GM19035 (cell line): ENCODE measurements around the gene VIM.
"Not testable (repeated sequence)": the region's sequence is repeated elsewhere in the genome, so short reads cannot be mapped to it uniquely, and the experiment has no call there.

Source experiments
- ATAC-seq: cut with Tn5 transposase; IDR thresholded peaks from one replicate; pipeline ENCODE4 v1.9.1; 2021; ENCODE audit not compliant: unreplicated experiment

Gene VIM

GRCh38 chr10:17231788-17232187, 3.7 kb downstream of the VIM start:
- ATAC-seq: no peak

GRCh38 chr10:17232276-17232960, 4.4 kb downstream of the VIM start:
- no peak for ATAC-seq

GRCh38 chr10:17233286-17233991, 5.4 kb downstream of the VIM start:
- ATAC-seq: no peak

GRCh38 chr10:17234431-17234945, 6.4 kb downstream of the VIM start:
- ATAC-seq: no peak

- no peak for ATAC-seq
Observed at GRCh38 chr10:17235136-17235535, 7.1 kb downstream of the VIM start.

GRCh38 chr10:17236468-17237148, 8.6 kb downstream of the VIM start:
- no peak for ATAC-seq

GRCh38 chr10:17237149-17237527, 9.1 kb downstream of the VIM start:
- ATAC-seq: no peak

GRCh38 chr10:17237915-17238444, 9.9 kb downstream of the VIM start:
- no peak for ATAC-seq

- ATAC-seq: no peak
Observed at GRCh38 chr10:17238445-17239291, 10.6 kb downstream of the VIM start.

GRCh38 chr10:17239345-17240085, 11.5 kb downstream of the VIM start:
- no peak for ATAC-seq

GRCh38 chr10:17240096-17240495, 12.1 kb downstream of the VIM start:
- ATAC-seq: no peak

GRCh38 chr10:17240616-17241015, 12.6 kb downstream of the VIM start:
- ATAC-seq: no peak

GRCh38 chr10:17241611-17242333, 13.7 kb downstream of the VIM start:
- ATAC-seq: no peak

- no peak for ATAC-seq
Observed at GRCh38 chr10:17244700-17245365, 16.8 kb downstream of the VIM start.

GRCh38 chr10:17247210-17247609, 19.2 kb downstream of the VIM start:
- ATAC-seq: no peak

GRCh38 chr10:17248964-17249363, 20.9 kb downstream of the VIM start:
- ATAC-seq: no peak

GRCh38 chr10:17249820-17250219, 21.8 kb downstream of the VIM start:
- ATAC-seq: no peak

- ATAC-seq: no peak
Observed at GRCh38 chr10:17250736-17251135, 22.7 kb downstream of the VIM start.

- not testable (repeated sequence) for ATAC-seq
Observed at GRCh38 chr10:17254543-17255050, 26.6 kb downstream of the VIM start.
